GM10248 (cell line): ENCODE measurements around the gene CD7.

Experiments
- CTCF ChIA-PET: fragments of 300-600 bp; sonication (Branson Sonifier 250); formaldehyde crosslinking; extraction: SDS; loops from one replicate; lab custom pipeline; 2021; ENCODE audit warnings: antibody characterized with exemption; lab: Yijun Ruan, JAX
- POLR2A ChIA-PET: fragments of 350-650 bp; sonication (Branson Sonifier 250); formaldehyde crosslinking; extraction: SDS; loops from one replicate; lab custom pipeline; 2020; ENCODE audit warnings: antibody characterized with exemption; lab: Yijun Ruan, JAX
- DNase-seq: peaks from one replicate; pipeline ENCODE4 v3.0.0; 2012; ENCODE audit errors: extremely low spot score
- CTCF ChIP-seq: IDR thresholded peaks from 2 replicates; pipeline ENCODE4 v1.5.1; 2012; ENCODE audit warnings: mild to moderate bottlenecking, low read depth; ENCODE audit errors: extremely low read depth, missing control alignments, control extremely low read depth

Gene CD7

GRCh38 chr17:82298538-82299421 is 18.6 kb downstream of the CD7 start:
- no peak for DNase-seq
- no peak for TF ChIP-seq CTCF
- POLR2A ChIA-PET = interaction anchor here (1.0 to 1.3 kb wide), 2 partner anchors 57 to 70 kb away, joined by 3 read pairs; partner anchors contain the start of gene SLC16A3
- CTCF ChIA-PET = interaction anchor here (0.7 to 6.8 kb wide), 10 partner anchors 8 to 158 kb away, joined by 3 to 59 read pairs (median 4); no protein-coding TSS in a partner anchor

- DNase-seq = peak; percentile 88
- ChIA-PET CTCF (interaction anchor here (0.7 to 6.8 kb wide), 9 partner anchors 8 to 159 kb away, joined by 3 to 59 read pairs (median 4); no protein-coding TSS in a partner anchor), POLR2A (interaction anchor here (1.0 to 1.3 kb wide), 3 partner anchors 56 to 69 kb away, joined by 3 to 5 read pairs (median 3); partner anchors contain the start of gene SLC16A3)
- TF ChIP-seq CTCF = peak; percentile 4
Observed at GRCh38 chr17:82297714-82298537, 19.5 kb downstream of the CD7 start.

GRCh38 chr17:82297280-82297713 is 20.1 kb downstream of the CD7 start:
- CTCF ChIA-PET = interaction anchor here (1.1 to 6.8 kb wide), 7 partner anchors 9 to 152 kb away, joined by 3 to 59 read pairs (median 5); no protein-coding TSS in a partner anchor
- POLR2A ChIA-PET = interaction anchor here (0.7 to 1.0 kb wide), 2 partner anchors 59 to 367 kb away, joined by 5 to 6 read pairs; no protein-coding TSS in a partner anchor
- DNase-seq = peak; percentile 75
- no peak for TF ChIP-seq CTCF

- no peak for TF ChIP-seq CTCF
- DNase-seq = no peak
- CTCF ChIA-PET = interaction anchor here (0.8 to 6.8 kb wide), 4 partner anchors 14 to 258 kb away, joined by 3 to 59 read pairs (median 6); no protein-coding TSS in a partner anchor
- POLR2A ChIA-PET = interaction anchor here (0.7 to 1.0 kb wide), 3 partner anchors 36 to 367 kb away, joined by 4 to 6 read pairs (median 5); no protein-coding TSS in a partner anchor
Observed at GRCh38 chr17:82296511-82297279, 20.7 kb downstream of the CD7 start.

GRCh38 chr17:82295472-82295814 is 22.0 kb downstream of the CD7 start:
- no peak for TF ChIP-seq CTCF
- no peak for DNase-seq
- ChIA-PET POLR2A (interaction anchor here (0.5 kb wide), 1 partner anchor 213 kb away, joined by 3 read pairs; no protein-coding TSS in a partner anchor), CTCF (no interaction called here)
